ENCODE data around the gene FBLN2.

FBLN2 gene

DNA sequence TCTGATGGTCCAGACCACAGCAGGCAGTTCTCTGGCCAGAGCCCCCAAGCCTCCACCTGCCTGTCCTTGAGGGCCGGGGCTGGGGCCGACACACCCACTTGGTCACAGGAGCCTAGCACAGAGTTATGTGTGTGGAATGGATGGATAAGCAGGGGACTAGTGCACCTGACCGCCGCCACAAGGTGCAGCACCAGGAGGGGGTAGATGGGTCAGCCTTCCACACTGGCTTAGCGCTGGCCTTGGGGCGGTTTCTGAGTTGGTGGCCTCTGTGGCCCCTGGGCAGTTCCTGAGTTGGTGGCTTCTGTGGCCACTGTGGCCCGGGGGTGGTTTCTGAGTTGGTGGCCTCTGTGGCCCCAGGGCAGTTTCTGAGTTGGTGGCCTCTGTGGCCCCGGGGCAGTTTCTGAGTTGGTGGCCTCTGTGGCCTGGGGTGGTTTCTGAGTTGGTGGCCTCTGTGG, 75.8 kb downstream of the FBLN2 start:
- Histone ChIP-seq H2BK12ac (ENCODE audit: low read length) (no peak overlapping the region), H3K14ac (ENCODE audit: low read length) (no peak overlapping the region), H2BK120ac (ENCODE audit: low read depth, low read length) (no peak overlapping the region), H3K4me3 (ENCODE audit: low read length in 2 of 2) (no peak overlapping the region), H2AFZ (ENCODE audit: low read length) (no peak overlapping the region), H3K36me3 (replicated peaks in 1 of 2; ENCODE audit: control insufficient read depth in 2 of 2, insufficient read depth in 2 of 2, low read length in 2 of 2) (no peaks in the 10 kb centered on the region), H3K23ac (ENCODE audit: low read depth, low read length, poor library complexity) (peak overlapping the region; percentile 23), H2BK15ac (ENCODE audit: low read length) (no peak overlapping the region), H3K79me1 (ENCODE audit: low read depth, low read length) (no peaks in the 10 kb centered on the region), H3K4ac (ENCODE audit: low read length) (no peak overlapping the region), H3K27me3 (ENCODE audit: control insufficient read depth in 3 of 3, insufficient read depth in 3 of 3, low read depth in 1 of 3, low read length in 3 of 3) (no peaks in the 10 kb centered on the region), H3K4me2 (ENCODE audit: insufficient read depth, low read length, poor library complexity, severe bottlenecking) (no peak overlapping the region), H3K9ac (ENCODE audit: low read depth, low read length, poor library complexity) (no peak overlapping the region), H3K9me3 (replicated peaks in 1 of 2; ENCODE audit: control insufficient read depth in 2 of 2, insufficient read depth in 1 of 2, low read depth in 1 of 2, low read length in 2 of 2) (no peaks in the 10 kb centered on the region), H4K91ac (ENCODE audit: low read depth, low read length, poor library complexity) (no peak overlapping the region), H3K27ac (replicated peaks; ENCODE audit: low read length) (no peak overlapping the region), H3K4me1 (ENCODE audit: control insufficient read depth in 2 of 2, insufficient read depth in 1 of 2, low read depth in 1 of 2, low read length in 2 of 2) (peaks cover 10 to 12% of the 10 kb centered on the region in 2 donors), H2AK5ac (ENCODE audit: low read depth, low read length) (no peak overlapping the region), H4K8ac (ENCODE audit: low read depth, low read length) (no peak overlapping the region), H3K18ac (ENCODE audit: low read length) (no peak overlapping the region), H2BK5ac (ENCODE audit: low read length) (no peak overlapping the region)
- DNase-seq (ENCODE audit: low spot score), result no peak
- WGBS, 2 donors (ENCODE audit: extremely low coverage in 2 of 2, insufficient read length in 2 of 2, insufficient replicate concordance in 1 of 2), result no CpG with 5 or more reads among the region's 8 CpGs

- H3K14ac ChIP-seq (ENCODE audit: low read length), result no peak overlapping the region
- no CpG with 5 or more reads among the region's 12 CpGs for WGBS, 2 donors (ENCODE audit: extremely low coverage in 2 of 2, insufficient read length in 2 of 2, insufficient replicate concordance in 1 of 2)
- no peak overlapping the region for H2BK12ac ChIP-seq (ENCODE audit: low read length)
- H3K27ac ChIP-seq (replicated peaks; ENCODE audit: low read length), result no peak overlapping the region
- H3K27me3 ChIP-seq (ENCODE audit: control insufficient read depth in 3 of 3, insufficient read depth in 3 of 3, low read depth in 1 of 3, low read length in 3 of 3), result no peaks in the 10 kb centered on the region
- H4K8ac ChIP-seq (ENCODE audit: low read depth, low read length), result no peak overlapping the region
- no peak overlapping the region for H2BK15ac ChIP-seq (ENCODE audit: low read length)
- H3K4me2 ChIP-seq (ENCODE audit: insufficient read depth, low read length, poor library complexity, severe bottlenecking), result no peak overlapping the region
- peak overlapping the region in 1 of 2 donors; percentile 43 for H3K4me3 ChIP-seq (ENCODE audit: low read length in 2 of 2)
- H4K91ac ChIP-seq (ENCODE audit: low read depth, low read length, poor library complexity), result no peak overlapping the region
- H3K23ac ChIP-seq (ENCODE audit: low read depth, low read length, poor library complexity), result no peak overlapping the region
- peak overlapping the region; percentile 67 for H2AK5ac ChIP-seq (ENCODE audit: low read depth, low read length)
- H2BK120ac ChIP-seq (ENCODE audit: low read depth, low read length), result no peak overlapping the region
- H2AFZ ChIP-seq (ENCODE audit: low read length), result no peak overlapping the region
- no peaks in the 10 kb centered on the region for H3K36me3 ChIP-seq (replicated peaks in 1 of 2; ENCODE audit: control insufficient read depth in 2 of 2, insufficient read depth in 2 of 2, low read length in 2 of 2)
- no peak overlapping the region for H2BK5ac ChIP-seq (ENCODE audit: low read length)
- H3K9me3 ChIP-seq (replicated peaks in 1 of 2; ENCODE audit: control insufficient read depth in 2 of 2, insufficient read depth in 1 of 2, low read depth in 1 of 2, low read length in 2 of 2), result no peaks in the 10 kb centered on the region
- H3K18ac ChIP-seq (ENCODE audit: low read length), result no peak overlapping the region
- H3K4ac ChIP-seq (ENCODE audit: low read length), result no peak overlapping the region
- H3K79me1 ChIP-seq (ENCODE audit: low read depth, low read length), result no peaks in the 10 kb centered on the region
- no peak for DNase-seq (ENCODE audit: low spot score)
- peaks cover 8 to 10% of the 10 kb centered on the region in 2 donors for H3K4me1 ChIP-seq (ENCODE audit: control insufficient read depth in 2 of 2, insufficient read depth in 1 of 2, low read depth in 1 of 2, low read length in 2 of 2)
- H3K9ac ChIP-seq (ENCODE audit: low read depth, low read length, poor library complexity), result no peak overlapping the region
These were observed 77.5 kb downstream of the FBLN2 start for GRCh38 chr3:13626396-13626795.

GRCh38 chr3:13626915-13627460, 78.1 kb downstream of the FBLN2 start:
- Histone ChIP-seq H3K14ac (ENCODE audit: low read length) (no peak overlapping the region), H4K91ac (ENCODE audit: low read depth, low read length, poor library complexity) (no peak overlapping the region), H3K4me2 (ENCODE audit: insufficient read depth, low read length, poor library complexity, severe bottlenecking) (no peak overlapping the region), H3K18ac (ENCODE audit: low read length) (no peak overlapping the region), H4K8ac (ENCODE audit: low read depth, low read length) (no peak overlapping the region), H3K4ac (ENCODE audit: low read length) (no peak overlapping the region), H2BK120ac (ENCODE audit: low read depth, low read length) (no peak overlapping the region), H2BK15ac (ENCODE audit: low read length) (no peak overlapping the region), H3K27ac (replicated peaks; ENCODE audit: low read length) (no peak overlapping the region), H2AFZ (ENCODE audit: low read length) (no peak overlapping the region), H3K79me1 (ENCODE audit: low read depth, low read length) (no peaks in the 10 kb centered on the region), H3K4me1 (ENCODE audit: control insufficient read depth in 2 of 2, insufficient read depth in 1 of 2, low read depth in 1 of 2, low read length in 2 of 2) (peaks cover 8 to 10% of the 10 kb centered on the region in 2 donors), H3K36me3 (replicated peaks in 1 of 2; ENCODE audit: control insufficient read depth in 2 of 2, insufficient read depth in 2 of 2, low read length in 2 of 2) (no peaks in the 10 kb centered on the region), H2BK5ac (ENCODE audit: low read length) (no peak overlapping the region), H3K27me3 (ENCODE audit: control insufficient read depth in 3 of 3, insufficient read depth in 3 of 3, low read depth in 1 of 3, low read length in 3 of 3) (no peaks in the 10 kb centered on the region), H2BK12ac (ENCODE audit: low read length) (no peak overlapping the region), H3K9ac (ENCODE audit: low read depth, low read length, poor library complexity) (no peak overlapping the region), H3K4me3 (ENCODE audit: low read length in 2 of 2) (no peak overlapping the region), H3K23ac (ENCODE audit: low read depth, low read length, poor library complexity) (no peak overlapping the region), H2AK5ac (ENCODE audit: low read depth, low read length) (peak overlapping the region; percentile 67), H3K9me3 (replicated peaks in 1 of 2; ENCODE audit: control insufficient read depth in 2 of 2, insufficient read depth in 1 of 2, low read depth in 1 of 2, low read length in 2 of 2) (no peaks in the 10 kb centered on the region)
- no peak for DNase-seq (ENCODE audit: low spot score)
- no CpG with 5 or more reads among the region's 9 CpGs for WGBS, 2 donors (ENCODE audit: extremely low coverage in 2 of 2, insufficient read length in 2 of 2, insufficient replicate concordance in 1 of 2)

DNA sequence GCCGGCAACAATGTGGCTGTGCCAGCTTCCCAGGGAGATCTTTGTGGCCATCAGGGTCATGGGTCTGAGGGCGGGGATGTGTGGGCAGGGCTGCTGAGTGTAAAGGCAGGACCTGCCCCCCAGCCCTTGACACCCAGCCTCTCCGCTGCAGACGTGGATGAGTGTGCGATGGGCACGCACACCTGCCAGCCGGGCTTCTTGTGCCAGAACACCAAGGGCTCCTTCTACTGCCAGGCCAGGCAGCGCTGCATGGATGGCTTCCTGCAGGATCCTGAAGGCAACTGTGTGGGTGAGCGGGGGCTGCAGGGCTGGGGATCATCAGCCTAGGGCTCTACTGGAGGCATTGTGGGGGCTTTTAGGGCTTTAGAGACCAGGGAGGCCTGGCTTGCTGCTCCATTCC, 78.8 kb downstream of the FBLN2 start:
- H2BK5ac ChIP-seq (ENCODE audit: low read length), result no peak overlapping the region
- H3K4ac ChIP-seq (ENCODE audit: low read length), result no peak overlapping the region
- H3K4me3 ChIP-seq (ENCODE audit: low read length in 2 of 2), result no peak overlapping the region
- no peaks in the 10 kb centered on the region for H3K27me3 ChIP-seq (ENCODE audit: control insufficient read depth in 3 of 3, insufficient read depth in 3 of 3, low read depth in 1 of 3, low read length in 3 of 3)
- peaks cover 6 to 7% of the 10 kb centered on the region in 2 donors for H3K4me1 ChIP-seq (ENCODE audit: control insufficient read depth in 2 of 2, insufficient read depth in 1 of 2, low read depth in 1 of 2, low read length in 2 of 2)
- no peak overlapping the region for H3K9ac ChIP-seq (ENCODE audit: low read depth, low read length, poor library complexity)
- peak overlapping the region; percentile 36 for H2AK5ac ChIP-seq (ENCODE audit: low read depth, low read length)
- WGBS, 2 donors (ENCODE audit: extremely low coverage in 2 of 2, insufficient read length in 2 of 2, insufficient replicate concordance in 1 of 2), result no CpG with 5 or more reads among the region's 9 CpGs
- no peak overlapping the region for H2BK120ac ChIP-seq (ENCODE audit: low read depth, low read length)
- no peak overlapping the region for H3K23ac ChIP-seq (ENCODE audit: low read depth, low read length, poor library complexity)
- H3K14ac ChIP-seq (ENCODE audit: low read length), result peak overlapping the region; percentile 5
- no peak overlapping the region for H2BK12ac ChIP-seq (ENCODE audit: low read length)
- H3K36me3 ChIP-seq (replicated peaks in 1 of 2; ENCODE audit: control insufficient read depth in 2 of 2, insufficient read depth in 2 of 2, low read length in 2 of 2), result no peaks in the 10 kb centered on the region
- no peak overlapping the region for H4K8ac ChIP-seq (ENCODE audit: low read depth, low read length)
- H3K9me3 ChIP-seq (replicated peaks in 1 of 2; ENCODE audit: control insufficient read depth in 2 of 2, insufficient read depth in 1 of 2, low read depth in 1 of 2, low read length in 2 of 2), result no peaks in the 10 kb centered on the region
- no peak for DNase-seq (ENCODE audit: low spot score)
- H3K79me1 ChIP-seq (ENCODE audit: low read depth, low read length), result no peaks in the 10 kb centered on the region
- peak overlapping the region; percentile 9 for H3K18ac ChIP-seq (ENCODE audit: low read length)
- H3K4me2 ChIP-seq (ENCODE audit: insufficient read depth, low read length, poor library complexity, severe bottlenecking), result no peak overlapping the region
- no peak overlapping the region for H4K91ac ChIP-seq (ENCODE audit: low read depth, low read length, poor library complexity)
- no peak overlapping the region for H3K27ac ChIP-seq (replicated peaks; ENCODE audit: low read length)
- H2AFZ ChIP-seq (ENCODE audit: low read length), result no peak overlapping the region
- H2BK15ac ChIP-seq (ENCODE audit: low read length), result no peak overlapping the region

Data from neuronal stem cell (in vitro differentiated cells).